ENCODE results near the gene COL5A3.

GRCh38 chr19:9917321-9917720 lies 93.0 kb downstream of the COL5A3 start:
- TF ChIP-seq CTCF (IDR thresholded peaks at IDR 0.05) = no peak
- TF ChIP-seq POLR2A (IDR thresholded peaks at IDR 0.05) = no peak

Data from sigmoid colon (tissue), 3 donors.